H1 (cell line): Measurements from ENCODE around the gene UBE2D3.

Experiments
- CREB1 ChIP-seq: IDR thresholded peaks from 2 replicates; pipeline ENCODE4 v1.6.1; 2012; ENCODE audit warnings: inconsistent platforms
- MAX ChIP-seq: IDR thresholded peaks from 2 replicates; pipeline ENCODE4 v1.6.1; 2012; ENCODE audit warnings: inconsistent platforms
- TCF12 ChIP-seq: IDR thresholded peaks from 2 replicates; pipeline ENCODE4 v1.6.1; 2011; ENCODE audit warnings: low read depth, mild to moderate bottlenecking, low read length
- TF ChIP-seq, protein P1 (sequence below), 3 experiments: IDR thresholded peaks; 1 replicate in 2 of 3; 2 replicates in 1 of 3; pipeline versions ENCODE4 v1.5.1 to v1.6.1; 2011; ENCODE audit warnings: low read length in 3 of 3, mild to moderate bottlenecking in 3 of 3, inconsistent platforms in 2 of 3, low read depth in 1 of 3, moderate library complexity in 1 of 3; ENCODE audit not compliant: insufficient read depth in 1 of 3; ENCODE audit errors: control extremely low read depth in 1 of 3

GRCh38 chr4:102760645-102761295 lies 66.6 kb downstream of the UBE2D3 start, which contains the start of gene MANBA:
- TF ChIP-seq TCF12 (no peak), CREB1 (no peak), MAX (peak; percentile 82)
- TF ChIP-seq, protein P1, sequence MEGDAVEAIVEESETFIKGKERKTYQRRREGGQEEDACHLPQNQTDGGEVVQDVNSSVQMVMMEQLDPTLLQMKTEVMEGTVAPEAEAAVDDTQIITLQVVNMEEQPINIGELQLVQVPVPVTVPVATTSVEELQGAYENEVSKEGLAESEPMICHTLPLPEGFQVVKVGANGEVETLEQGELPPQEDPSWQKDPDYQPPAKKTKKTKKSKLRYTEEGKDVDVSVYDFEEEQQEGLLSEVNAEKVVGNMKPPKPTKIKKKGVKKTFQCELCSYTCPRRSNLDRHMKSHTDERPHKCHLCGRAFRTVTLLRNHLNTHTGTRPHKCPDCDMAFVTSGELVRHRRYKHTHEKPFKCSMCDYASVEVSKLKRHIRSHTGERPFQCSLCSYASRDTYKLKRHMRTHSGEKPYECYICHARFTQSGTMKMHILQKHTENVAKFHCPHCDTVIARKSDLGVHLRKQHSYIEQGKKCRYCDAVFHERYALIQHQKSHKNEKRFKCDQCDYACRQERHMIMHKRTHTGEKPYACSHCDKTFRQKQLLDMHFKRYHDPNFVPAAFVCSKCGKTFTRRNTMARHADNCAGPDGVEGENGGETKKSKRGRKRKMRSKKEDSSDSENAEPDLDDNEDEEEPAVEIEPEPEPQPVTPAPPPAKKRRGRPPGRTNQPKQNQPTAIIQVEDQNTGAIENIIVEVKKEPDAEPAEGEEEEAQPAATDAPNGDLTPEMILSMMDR (IDR thresholded peaks at IDR 0.05; ENCODE audit: control extremely low read depth in 1 of 3, insufficient read depth in 1 of 3, low read depth in 1 of 3, low read length in 3 of 3), result no peak
